Peyer's patch (tissue), 4 donors: ENCODE results near the gene PRDM15. TPM values are rescaled to one million over a fixed set of nuclear protein-coding genes. Genes with fewer than 3 reads are reported as not detected.

Source experiments
- DNase-seq, 3 donors: peaks; one replicate each; pipeline ENCODE4 v3.0.0-alpha.2; 2017 to 2019
- H3K27ac ChIP-seq, 4 donors: fragments of 200-600 bp; sonication (generic); one replicate each; pipeline ENCODE4 v1.5.1; 2016 to 2019
- H3K27me3 ChIP-seq, 2 donors: fragments of 200-600 bp; sonication (generic); one replicate each; pipeline ENCODE4 v1.5.1; 2019
- H3K36me3 ChIP-seq, 3 donors: fragments of 200-600 bp; sonication (generic); one replicate each; pipeline ENCODE4 v1.5.1; 2016 to 2019
- H3K4me1 ChIP-seq, 4 donors: fragments of 200-600 bp; sonication (generic); one replicate each; pipeline ENCODE4 v1.5.1; 2016 to 2019
- H3K4me3 ChIP-seq, 4 donors: fragments of 200-600 bp; sonication (generic); 1 replicate in 3 of 4; 2 replicates in 1 of 4; pipeline ENCODE4 v1.5.1; 2016 to 2019; ENCODE audit warnings: mild to moderate bottlenecking in 1 of 4
- H3K9me3 ChIP-seq, 4 donors: fragments of 200-600 bp; sonication (generic); one replicate each; pipeline ENCODE4 v1.5.1; 2016 to 2019; ENCODE audit warnings: mild to moderate bottlenecking in 1 of 4
- POLR2A ChIP-seq, 2 donors: fragments of 450-650 bp; IDR thresholded peaks; one replicate each; pipeline ENCODE4 v1.5.1; 2017; ENCODE audit warnings: antibody characterized with exemption in 2 of 2, mild to moderate bottlenecking in 2 of 2, moderate library complexity in 2 of 2
- small RNA-seq, 2 donors: library from RNA; depleted of rRNA; stranded (forward); fragments of <200 nt; gene quantifications; one replicate each; pipeline ENCODE3, GENCODE V24; 2016
- total RNA-seq, 4 donors: library from RNA; depleted of rRNA; stranded (reverse); fragments of >200 nt; gene quantifications; one replicate each; pipeline ENCODE4 v1.1.0, GENCODE V29; 2016
- TF ChIP-seq, protein P1 (sequence below), 6 experiments: fragments of 450-650 bp in 4 of 6; fragments of 200-600 bp in 2 of 6; sonication (generic) in 1 of 6; IDR thresholded peaks; one replicate each; pipeline ENCODE4 v1.5.1; 2017 to 2019; ENCODE audit warnings: antibody characterized with exemption in 6 of 6, mild to moderate bottlenecking in 3 of 6, moderate library complexity in 1 of 6

The PRDM15 gene
- total RNA-seq, 4 donors from 2014 or later: 9.3 to 47.9 (median 16.9) TPM

DNA sequence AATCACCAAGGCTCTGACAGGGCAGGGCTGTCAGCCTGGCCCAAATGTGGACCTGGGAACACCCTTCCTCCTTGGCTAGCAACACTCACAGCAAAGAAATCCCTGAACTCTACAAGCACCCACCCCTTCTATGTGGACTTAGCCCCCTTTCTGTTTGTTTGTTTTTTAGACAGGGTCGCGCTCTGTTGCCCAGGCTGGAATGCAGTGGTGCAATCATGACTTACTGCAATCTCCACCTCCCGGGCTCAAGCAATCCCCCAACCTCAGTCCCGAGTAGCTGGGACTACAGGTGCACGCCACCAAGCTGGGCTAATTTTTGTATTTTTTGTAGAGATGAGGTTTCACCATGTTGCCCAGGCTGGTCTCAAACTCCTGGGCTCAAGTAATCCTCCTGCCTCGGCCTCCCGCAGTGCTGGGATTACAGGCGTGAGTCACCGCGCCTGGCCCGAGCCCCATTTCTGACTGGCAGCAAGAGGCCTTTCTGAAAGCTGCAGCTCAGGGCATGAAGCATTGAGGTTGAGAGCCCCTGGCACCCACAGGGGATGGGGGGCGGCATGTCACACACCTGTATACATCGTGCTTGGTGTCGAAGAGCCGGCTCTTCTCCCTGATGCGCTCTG lies 128.5 kb downstream of the PRDM15 start:
- H3K27ac ChIP-seq: no peak overlapping the region
- peak in 1 of 3 donors; percentile 34 for DNase-seq
- H3K4me1 ChIP-seq: peaks cover 0 to 16% (median 0%) of the 10 kb centered on the region in 4 donors
- no peak overlapping the region for H3K4me3 ChIP-seq
- no peaks in the 10 kb centered on the region for H3K27me3 ChIP-seq
- TF ChIP-seq, protein P1, sequence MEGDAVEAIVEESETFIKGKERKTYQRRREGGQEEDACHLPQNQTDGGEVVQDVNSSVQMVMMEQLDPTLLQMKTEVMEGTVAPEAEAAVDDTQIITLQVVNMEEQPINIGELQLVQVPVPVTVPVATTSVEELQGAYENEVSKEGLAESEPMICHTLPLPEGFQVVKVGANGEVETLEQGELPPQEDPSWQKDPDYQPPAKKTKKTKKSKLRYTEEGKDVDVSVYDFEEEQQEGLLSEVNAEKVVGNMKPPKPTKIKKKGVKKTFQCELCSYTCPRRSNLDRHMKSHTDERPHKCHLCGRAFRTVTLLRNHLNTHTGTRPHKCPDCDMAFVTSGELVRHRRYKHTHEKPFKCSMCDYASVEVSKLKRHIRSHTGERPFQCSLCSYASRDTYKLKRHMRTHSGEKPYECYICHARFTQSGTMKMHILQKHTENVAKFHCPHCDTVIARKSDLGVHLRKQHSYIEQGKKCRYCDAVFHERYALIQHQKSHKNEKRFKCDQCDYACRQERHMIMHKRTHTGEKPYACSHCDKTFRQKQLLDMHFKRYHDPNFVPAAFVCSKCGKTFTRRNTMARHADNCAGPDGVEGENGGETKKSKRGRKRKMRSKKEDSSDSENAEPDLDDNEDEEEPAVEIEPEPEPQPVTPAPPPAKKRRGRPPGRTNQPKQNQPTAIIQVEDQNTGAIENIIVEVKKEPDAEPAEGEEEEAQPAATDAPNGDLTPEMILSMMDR (IDR thresholded peaks at IDR 0.05): no peak
- no peak for TF ChIP-seq POLR2A (IDR thresholded peaks at IDR 0.05)
- H3K9me3 ChIP-seq: no peaks in the 10 kb centered on the region
- H3K36me3 ChIP-seq: peaks cover 0 to 57% (median 0%) of the 10 kb centered on the region in 3 donors

DNA sequence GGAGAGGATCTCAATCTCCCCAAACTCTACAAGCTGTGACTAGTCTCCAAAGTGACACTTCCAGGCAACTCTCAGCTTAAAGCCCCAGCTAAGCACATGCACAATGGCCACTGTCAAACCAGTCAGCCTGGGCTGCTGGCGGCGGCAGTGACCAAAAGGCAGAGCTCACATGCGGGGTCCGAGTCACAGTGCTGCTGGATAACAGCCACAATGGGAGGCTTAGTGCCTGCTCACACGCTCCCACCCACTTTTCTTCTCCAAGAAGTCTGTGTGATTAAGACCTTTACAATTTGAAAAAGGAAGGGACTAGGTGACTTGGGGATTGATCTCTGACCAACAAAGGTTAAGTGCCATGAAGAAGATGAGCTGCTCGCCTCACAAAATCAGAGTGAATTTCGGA lies 129.1 kb downstream of the PRDM15 start:
- Histone ChIP-seq H3K4me3 (no peak overlapping the region), H3K36me3 (peaks cover 0 to 52% (median 0%) of the 10 kb centered on the region in 3 donors), H3K27me3 (no peaks in the 10 kb centered on the region), H3K4me1 (peaks cover 0 to 22% (median 0%) of the 10 kb centered on the region in 4 donors), H3K27ac (no peak overlapping the region), H3K9me3 (no peaks in the 10 kb centered on the region)
- DNase-seq: peak in 1 of 3 donors; percentile 40
- TF ChIP-seq POLR2A (IDR thresholded peaks at IDR 0.05): no peak
- TF ChIP-seq, protein P1 (IDR thresholded peaks at IDR 0.05): no peak

DNA sequence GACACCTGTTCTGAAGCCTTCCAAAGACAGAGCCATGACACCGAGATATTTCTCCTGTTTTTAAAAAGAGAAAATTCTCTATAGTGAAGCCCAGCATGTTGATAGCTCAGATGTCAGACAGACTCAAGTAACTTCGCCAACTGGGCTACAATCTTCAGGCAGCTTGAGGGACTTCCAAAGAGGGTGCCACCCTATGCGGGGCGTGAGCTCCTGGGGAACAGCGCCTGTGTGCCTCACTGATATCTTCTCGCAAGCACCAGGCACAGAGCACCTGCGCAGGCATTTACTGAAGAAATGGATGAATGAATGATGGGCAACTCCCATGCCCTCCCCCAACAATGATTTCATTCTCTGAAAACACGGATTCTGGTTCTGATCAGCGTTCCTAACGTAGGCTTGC lies 129.9 kb downstream of the PRDM15 start:
- peaks cover 0 to 29% (median 0%) of the 10 kb centered on the region in 4 donors for H3K4me1 ChIP-seq
- H3K27ac ChIP-seq: no peak overlapping the region
- H3K9me3 ChIP-seq: no peaks in the 10 kb centered on the region
- DNase-seq: peak in 1 of 3 donors; percentile 4
- no peak overlapping the region for H3K4me3 ChIP-seq
- peaks cover 0 to 48% (median 0%) of the 10 kb centered on the region in 3 donors for H3K36me3 ChIP-seq
- TF ChIP-seq, protein P1 (IDR thresholded peaks at IDR 0.05): no peak
- TF ChIP-seq POLR2A (IDR thresholded peaks at IDR 0.05): no peak
- H3K27me3 ChIP-seq: no peaks in the 10 kb centered on the region

Small RNA genes lying within 50 kb of the gene (small RNA-seq; reads per million reads assigned to genes)
- gene RF00334: 0 reads per million in 2 donors

Other genes with a start within 250 kb of the PRDM15 start
- 10 to 100 TPM in 3 of 4 donors, 1 to 10 TPM in 1; 5.0 to 62.5 (median 31.3) TPM for gene RIPK4, start 112.3 kb downstream of the PRDM15 start, total RNA-seq
- 10 to 100 TPM in 3 of 4 donors, 1 to 10 TPM in 1; 6.7 to 22.3 (median 17.3) TPM for gene C2CD2, start 74.7 kb upstream of the PRDM15 start, total RNA-seq
- 10 to 100 TPM in 2 of 4 donors, 1 to 10 TPM in 2; 6.1 to 20.4 (median 14.1) TPM for gene ZBTB21, start 131.0 kb upstream of the PRDM15 start, total RNA-seq
- under 1 TPM in 3 of 4 donors, not detected in 1; 0.53 to 0.95 (median 0.83) TPM for gene UMODL1, start 192.0 kb upstream of the PRDM15 start, total RNA-seq